MM.1S (cell line): Measurements from ENCODE around the gene TENT4A.

Experiments
- EZH2phosphoT487 ChIP-seq: fragments of 300-600 bp; sonication (generic); IDR thresholded peaks from 2 replicates; pipeline ENCODE4 v1.6.1; 2018; ENCODE audit warnings: antibody characterized with exemption, low read length
- TF ChIP-seq, protein P1 (sequence below): fragments of 300-600 bp; sonication (generic); IDR thresholded peaks from 2 replicates; pipeline ENCODE4 v1.5.1; 2016; ENCODE audit warnings: antibody characterized with exemption, low read length, mixed read lengths

- TF ChIP-seq, protein P1, sequence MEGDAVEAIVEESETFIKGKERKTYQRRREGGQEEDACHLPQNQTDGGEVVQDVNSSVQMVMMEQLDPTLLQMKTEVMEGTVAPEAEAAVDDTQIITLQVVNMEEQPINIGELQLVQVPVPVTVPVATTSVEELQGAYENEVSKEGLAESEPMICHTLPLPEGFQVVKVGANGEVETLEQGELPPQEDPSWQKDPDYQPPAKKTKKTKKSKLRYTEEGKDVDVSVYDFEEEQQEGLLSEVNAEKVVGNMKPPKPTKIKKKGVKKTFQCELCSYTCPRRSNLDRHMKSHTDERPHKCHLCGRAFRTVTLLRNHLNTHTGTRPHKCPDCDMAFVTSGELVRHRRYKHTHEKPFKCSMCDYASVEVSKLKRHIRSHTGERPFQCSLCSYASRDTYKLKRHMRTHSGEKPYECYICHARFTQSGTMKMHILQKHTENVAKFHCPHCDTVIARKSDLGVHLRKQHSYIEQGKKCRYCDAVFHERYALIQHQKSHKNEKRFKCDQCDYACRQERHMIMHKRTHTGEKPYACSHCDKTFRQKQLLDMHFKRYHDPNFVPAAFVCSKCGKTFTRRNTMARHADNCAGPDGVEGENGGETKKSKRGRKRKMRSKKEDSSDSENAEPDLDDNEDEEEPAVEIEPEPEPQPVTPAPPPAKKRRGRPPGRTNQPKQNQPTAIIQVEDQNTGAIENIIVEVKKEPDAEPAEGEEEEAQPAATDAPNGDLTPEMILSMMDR = no peak
- no peak for TF ChIP-seq EZH2phosphoT487
Observed at GRCh38 chr5:6744841-6745705, 31.8 kb downstream of the TENT4A start.
